CD14-positive monocyte (primary cell): Measurements from ENCODE around the gene CHMP4B. TPM values are rescaled to one million over a fixed set of nuclear protein-coding genes. Genes with fewer than 3 reads are reported as not detected.

Source experiments
- DNase-seq, 3 donors: peaks; one replicate each; pipeline ENCODE4 v3.0.0-alpha.2; 2011 to 2022
- H2AFZ ChIP-seq: 2 replicates; pipeline ENCODE4 v1.6.0; 2012; ENCODE audit warnings: mild to moderate bottlenecking, low read depth, low read length, inconsistent platforms; ENCODE audit not compliant: insufficient read depth, poor library complexity, severe bottlenecking
- H3K27ac ChIP-seq, 2 donors: 1 replicate in 1 of 2; 2 replicates in 1 of 2; pipeline ENCODE4 v1.5.1; 2012 to 2013; ENCODE audit warnings: low read length in 2 of 2, control low read depth in 1 of 2, inconsistent platforms in 1 of 2, low read depth in 1 of 2, mild to moderate bottlenecking in 1 of 2
- H3K27me3 ChIP-seq, 2 donors: one replicate each; pipeline versions ENCODE4 v1.6.0 to v1.6.1; 2011 to 2013; ENCODE audit warnings: low read length in 2 of 2; ENCODE audit not compliant: control insufficient read depth in 2 of 2, insufficient read depth in 2 of 2
- H3K36me3 ChIP-seq, 2 donors: replicated peaks in 1 of 2; 1 replicate in 1 of 2; 2 replicates in 1 of 2; pipeline versions ENCODE4 v1.5.1 to v1.6.1; 2012 to 2013; ENCODE audit warnings: low read length in 2 of 2, control low read depth in 1 of 2, inconsistent platforms in 1 of 2, mild to moderate bottlenecking in 1 of 2; ENCODE audit not compliant: insufficient read depth in 2 of 2, control insufficient read depth in 1 of 2
- H3K4me1 ChIP-seq, 2 donors: 1 replicate in 1 of 2; 2 replicates in 1 of 2; pipeline versions ENCODE4 v1.5.1 to v1.6.1; 2012 to 2013; ENCODE audit warnings: low read length in 2 of 2, control low read depth in 1 of 2, inconsistent platforms in 1 of 2, mild to moderate bottlenecking in 1 of 2, moderate library complexity in 1 of 2; ENCODE audit not compliant: insufficient read depth in 2 of 2, control insufficient read depth in 1 of 2
- H3K4me2 ChIP-seq: replicated peaks from 2 replicates; pipeline ENCODE3; 2012; ENCODE audit warnings: low read length, moderate library complexity, mild to moderate bottlenecking; ENCODE audit not compliant: poor library complexity, severe bottlenecking; ENCODE audit errors: extremely low read depth
- H3K4me3 ChIP-seq, 3 experiments: fragments of 200-600 bp in 1 of 3; sonication (generic) in 1 of 3; replicated peaks in 1 of 3; 1 replicate in 2 of 3; 2 replicates in 1 of 3; pipeline ENCODE4 v1.5.1; 2011 to 2013; ENCODE audit warnings: low read length in 3 of 3, mild to moderate bottlenecking in 3 of 3, control low read depth in 2 of 3, low read depth in 2 of 3, inconsistent platforms in 1 of 3, moderate library complexity in 1 of 3
- H3K79me2 ChIP-seq: 2 replicates; pipeline ENCODE4 v1.6.0; 2012; ENCODE audit warnings: mild to moderate bottlenecking, control low read depth, inconsistent platforms, low read length, moderate library complexity; ENCODE audit not compliant: insufficient read depth
- H3K9ac ChIP-seq: 2 replicates; pipeline ENCODE4 v1.6.0; 2017; ENCODE audit warnings: low read length, mild to moderate bottlenecking; ENCODE audit not compliant: insufficient read depth, poor library complexity, severe bottlenecking
- H3K9me3 ChIP-seq, 2 donors: replicated peaks in 1 of 2; 1 replicate in 1 of 2; 2 replicates in 1 of 2; pipeline versions ENCODE4 v1.5.1 to v1.6.1; 2012 to 2013; ENCODE audit warnings: low read length in 2 of 2, control low read depth in 1 of 2; ENCODE audit not compliant: control insufficient read depth in 1 of 2, insufficient read depth in 1 of 2
- H4K20me1 ChIP-seq: 2 replicates; pipeline ENCODE4 v1.6.0; 2012; ENCODE audit warnings: mild to moderate bottlenecking, low read length, control low read depth, moderate library complexity; ENCODE audit not compliant: insufficient read depth
- H3K27ac Mint-ChIP-seq, 7 donors: one replicate each; pipeline ENCODE4 v1.8.0; 2020; ENCODE audit warnings: mild to moderate bottlenecking in 7 of 7, mixed read lengths in 7 of 7, moderate library complexity in 6 of 7, inconsistent platforms in 2 of 7
- H3K27me3 Mint-ChIP-seq, 3 donors: one replicate each; pipeline ENCODE4 v1.8.0; 2021 to 2022; ENCODE audit warnings: low read depth in 3 of 3, mild to moderate bottlenecking in 3 of 3, mixed read lengths in 3 of 3, moderate library complexity in 3 of 3, inconsistent platforms in 1 of 3
- H3K36me3 Mint-ChIP-seq, 2 donors: one replicate each; pipeline ENCODE4 v1.8.0; 2020; ENCODE audit warnings: mixed read lengths in 2 of 2, inconsistent platforms in 1 of 2, mild to moderate bottlenecking in 1 of 2
- H3K4me1 Mint-ChIP-seq: one replicate; pipeline ENCODE4 v1.8.0; 2020; ENCODE audit warnings: mild to moderate bottlenecking, mixed read lengths
- H3K4me3 Mint-ChIP-seq, 2 donors: one replicate each; pipeline ENCODE4 v1.8.0; 2020; ENCODE audit warnings: mild to moderate bottlenecking in 2 of 2, mixed read lengths in 2 of 2, moderate library complexity in 1 of 2
- H3K9me3 Mint-ChIP-seq, 7 donors: one replicate each; pipeline ENCODE4 v1.8.0; 2020 to 2022; ENCODE audit warnings: mixed read lengths in 7 of 7, mild to moderate bottlenecking in 6 of 7, moderate library complexity in 6 of 7, inconsistent platforms in 2 of 7
- WGBS: methylation state at CpG from one replicate; pipeline ENCODE4 v1.1.5; 2013; ENCODE audit warnings: missing lambda C conversion rate; ENCODE audit not compliant: insufficient coverage; 5-methylcytosine and 5-hydroxymethylcytosine counted together
- intact Hi-C, 2 donors: fragments of 100-400 bp; cut with micrococcal nuclease; formaldehyde crosslinking; loops; one replicate each; pipeline versions ENCODE4 v1.15.0 to v1.15.1; 2023
- polyA plus RNA-seq, 3 donors: library from polyadenylated mRNA; depleted of rRNA in 1 of 3; unstranded in 2 of 3; stranded (reverse) in 1 of 3; fragments of 300-500 nt in 2 of 3; fragments of >200 nt in 1 of 3; fragmentation: Illumina TruSeq in 2 of 3; gene quantifications; 1 replicate in 2 of 3; 2 replicates in 1 of 3; pipeline ENCODE4 v1.2.3, GENCODE V29; 2012 to 2021
- TF ChIP-seq, protein P1 (sequence below): fragments of 200-600 bp; IDR thresholded peaks from one replicate; pipeline ENCODE4 v1.8.0; 2022; ENCODE audit warnings: antibody characterized with exemption, mild to moderate bottlenecking

Gene CHMP4B
- polyA plus RNA-seq, 3 donors: 7.1 to 181 (median 10.0) TPM

DNA sequence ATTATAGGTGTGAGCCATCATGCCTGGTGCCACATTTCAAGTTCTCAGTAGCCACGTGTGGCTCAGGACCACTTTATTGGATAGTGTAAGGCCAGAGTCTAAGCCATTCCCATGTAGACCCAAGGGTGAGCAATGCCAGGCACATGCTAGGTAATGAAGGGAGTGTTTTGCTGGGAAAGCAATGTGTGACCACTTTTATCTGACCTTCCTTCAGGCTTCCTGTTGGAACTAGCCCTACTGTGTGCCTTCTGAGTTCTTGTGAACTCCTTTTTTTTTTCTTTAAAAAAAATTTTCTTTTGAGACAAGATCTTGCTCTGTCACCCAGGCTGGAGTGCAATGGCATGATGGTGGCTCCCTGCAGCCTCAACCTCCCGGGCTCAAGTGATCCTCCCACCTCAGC lies 46.0 kb upstream of the CHMP4B start:
- Histone ChIP-seq H3K9ac (no peak overlapping the region), H3K4me3 (no peak overlapping the region), H3K36me3 (peaks cover 19 to 52% of the 10 kb centered on the region in 2 donors), H3K9me3 (no peaks in the 10 kb centered on the region), H3K79me2 (no peaks in the 10 kb centered on the region), H4K20me1 (no peaks in the 10 kb centered on the region), H3K4me2 (no peak overlapping the region), H3K4me1 (no peaks in the 10 kb centered on the region), H3K27ac (no peak overlapping the region), H2AFZ (no peak overlapping the region), H3K27me3 (no peaks in the 10 kb centered on the region)
- intact Hi-C loops: no loop called here
- Mint-ChIP-seq H3K27ac (no peak overlapping the region), H3K4me1 (no peaks in the 10 kb centered on the region), H3K4me3 (no peak overlapping the region), H3K36me3 (peaks cover 45 to 58% of the 10 kb centered on the region in 2 donors), H3K27me3 (peaks cover 0 to 3% (median 2%) of the 10 kb centered on the region in 3 donors), H3K9me3 (peaks cover 0 to 3% (median 0%) of the 10 kb centered on the region in 7 donors)
- WGBS: 100% methylated on average over 2 of the region's 2 CpGs
- DNase-seq: no peak
- TF ChIP-seq, protein P1, sequence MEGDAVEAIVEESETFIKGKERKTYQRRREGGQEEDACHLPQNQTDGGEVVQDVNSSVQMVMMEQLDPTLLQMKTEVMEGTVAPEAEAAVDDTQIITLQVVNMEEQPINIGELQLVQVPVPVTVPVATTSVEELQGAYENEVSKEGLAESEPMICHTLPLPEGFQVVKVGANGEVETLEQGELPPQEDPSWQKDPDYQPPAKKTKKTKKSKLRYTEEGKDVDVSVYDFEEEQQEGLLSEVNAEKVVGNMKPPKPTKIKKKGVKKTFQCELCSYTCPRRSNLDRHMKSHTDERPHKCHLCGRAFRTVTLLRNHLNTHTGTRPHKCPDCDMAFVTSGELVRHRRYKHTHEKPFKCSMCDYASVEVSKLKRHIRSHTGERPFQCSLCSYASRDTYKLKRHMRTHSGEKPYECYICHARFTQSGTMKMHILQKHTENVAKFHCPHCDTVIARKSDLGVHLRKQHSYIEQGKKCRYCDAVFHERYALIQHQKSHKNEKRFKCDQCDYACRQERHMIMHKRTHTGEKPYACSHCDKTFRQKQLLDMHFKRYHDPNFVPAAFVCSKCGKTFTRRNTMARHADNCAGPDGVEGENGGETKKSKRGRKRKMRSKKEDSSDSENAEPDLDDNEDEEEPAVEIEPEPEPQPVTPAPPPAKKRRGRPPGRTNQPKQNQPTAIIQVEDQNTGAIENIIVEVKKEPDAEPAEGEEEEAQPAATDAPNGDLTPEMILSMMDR: no peak

DNA sequence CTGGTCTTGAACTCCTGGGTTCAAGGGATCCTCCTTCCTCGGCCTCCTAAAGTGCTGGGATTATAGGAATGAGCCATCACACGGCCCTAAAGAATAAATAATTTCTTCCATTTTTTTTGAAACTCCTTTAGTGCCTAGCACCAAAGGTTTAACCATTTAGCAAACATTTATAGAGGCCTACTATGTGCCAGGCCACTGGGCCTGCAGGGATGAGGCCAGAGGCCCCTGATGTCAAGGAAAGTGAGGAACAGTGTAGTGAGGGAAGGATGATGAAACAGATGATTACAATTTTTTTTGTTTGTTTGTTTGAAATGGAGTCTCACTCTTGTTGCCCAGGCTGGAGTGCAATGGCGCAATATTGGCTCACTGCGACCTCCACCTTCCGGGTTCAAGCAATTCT lies 45.6 kb upstream of the CHMP4B start:
- H3K27me3 Mint-ChIP-seq: peaks cover 0 to 3% (median 2%) of the 10 kb centered on the region in 3 donors
- Histone ChIP-seq H4K20me1 (no peaks in the 10 kb centered on the region), H3K4me3 (no peak overlapping the region), H3K9ac (no peak overlapping the region), H3K36me3 (peaks cover 19 to 52% of the 10 kb centered on the region in 2 donors), H3K27me3 (no peaks in the 10 kb centered on the region), H2AFZ (no peak overlapping the region), H3K9me3 (no peaks in the 10 kb centered on the region), H3K4me2 (no peak overlapping the region), H3K4me1 (no peaks in the 10 kb centered on the region), H3K27ac (no peak overlapping the region), H3K79me2 (no peaks in the 10 kb centered on the region)
- TF ChIP-seq, protein P1: no peak
- no peaks in the 10 kb centered on the region for H3K4me1 Mint-ChIP-seq
- 95% methylated on average over 3 of the region's 5 CpGs for WGBS
- peaks cover 45 to 60% of the 10 kb centered on the region in 2 donors for H3K36me3 Mint-ChIP-seq
- intact Hi-C loops: no loop called here
- no peak for DNase-seq
- H3K27ac Mint-ChIP-seq: no peak overlapping the region
- H3K9me3 Mint-ChIP-seq: peaks cover 0 to 3% (median 0%) of the 10 kb centered on the region in 7 donors
- H3K4me3 Mint-ChIP-seq: no peak overlapping the region
